ENCODE measurements around the gene RTBDN.
"Not testable (repeated sequence)": the region's sequence is repeated elsewhere in the genome, so short reads cannot be mapped to it uniquely, and the experiment has no call there.

RTBDN gene

GRCh38 chr19:12847159-12848139 lies 13.1 kb upstream of the RTBDN start:
- peak; percentile 74 for DNase-seq

- DNase-seq = not testable (repeated sequence)
These were observed 12.2 kb upstream of the RTBDN start for GRCh38 chr19:12846613-12847012.

- DNase-seq = no peak
These were observed 9.8 kb upstream of the RTBDN start for GRCh38 chr19:12843999-12844732.

GRCh38 chr19:12843328-12843727 lies 8.9 kb upstream of the RTBDN start:
- no peak for DNase-seq

- no peak for DNase-seq
These were observed 8.1 kb upstream of the RTBDN start for GRCh38 chr19:12842511-12842910.

GRCh38 chr19:12841094-12841493 lies 6.7 kb upstream of the RTBDN start:
- DNase-seq = no peak

GRCh38 chr19:12840091-12841079 lies 6.0 kb upstream of the RTBDN start:
- DNase-seq = no peak

GRCh38 chr19:12838886-12839756 lies 4.7 kb upstream of the RTBDN start:
- DNase-seq = no peak

- DNase-seq = no peak
These were observed 4.0 kb upstream of the RTBDN start, which contains the start of gene MAST1 for GRCh38 chr19:12838182-12838885. Gene MAST1 (plus strand): TSS chr19:12838515. CDS start chr19:12838573, 58 bp downstream.

GRCh38 chr19:12837225-12837624 lies 2.8 kb upstream of the RTBDN start:
- no peak for DNase-seq

- DNase-seq = no peak
These were observed 2.1 kb upstream of the RTBDN start for GRCh38 chr19:12836529-12836863.

GRCh38 chr19:12834976-12835757 lies 788 bp upstream of the RTBDN start:
- DNase-seq = no peak

- DNase-seq = no peak
These were observed 427 bp downstream of the RTBDN start for GRCh38 chr19:12833738-12834565.

- no peak for DNase-seq
These were observed 1.0 kb downstream of the RTBDN start for GRCh38 chr19:12833418-12833737.

GRCh38 chr19:12828494-12828893 lies 5.9 kb downstream of the RTBDN start:
- DNase-seq = no peak

GRCh38 chr19:12825254-12826131 lies 8.9 kb downstream of the RTBDN start:
- DNase-seq = no peak

GRCh38 chr19:12821761-12822160 lies 12.6 kb downstream of the RTBDN start:
- no peak for DNase-seq

GRCh38 chr19:12817810-12818209 lies 16.6 kb downstream of the RTBDN start:
- DNase-seq = not testable (repeated sequence)
